Neural cell (in vitro differentiated cells): ENCODE results near the gene ANTXR1.

ENCODE experiments used
- CTCF ChIP-seq: fragments of 450-650 bp; IDR thresholded peaks from 2 replicates; pipeline ENCODE4 v1.5.1; 2014; ENCODE audit warnings: antibody characterized with exemption, mild to moderate bottlenecking, moderate library complexity; ENCODE audit not compliant: poor library complexity, severe bottlenecking
- EP300 ChIP-seq: fragments of 450-650 bp; conservative IDR thresholded peaks from 2 replicates; pipeline ENCODE4 v1.6.1; 2014; ENCODE audit warnings: antibody characterized with exemption, mild to moderate bottlenecking, moderate library complexity; ENCODE audit not compliant: poor library complexity, severe bottlenecking
- EZH2 ChIP-seq: fragments of 200-600, 300-800 bp; shearing (Covaris generic), sonication (generic); IDR thresholded peaks from 2 replicates; pipeline ENCODE4 v1.6.1; 2014; ENCODE audit warnings: antibody characterized with exemption, low read length, borderline replicate concordance, mild to moderate bottlenecking; ENCODE audit not compliant: insufficient read depth, poor library complexity, severe bottlenecking
- POLR2AphosphoS5 ChIP-seq: IDR thresholded peaks from 2 replicates; pipeline ENCODE4 v1.6.1; 2012
- RAD21 ChIP-seq: fragments of 450-650 bp; conservative IDR thresholded peaks from 2 replicates; pipeline ENCODE4 v1.6.1; 2014; ENCODE audit warnings: antibody characterized with exemption, mild to moderate bottlenecking, moderate library complexity
- REST ChIP-seq: IDR thresholded peaks from 2 replicates; pipeline ENCODE4 v1.6.1; 2012; ENCODE audit warnings: borderline replicate concordance
- TAF1 ChIP-seq: IDR thresholded peaks from 2 replicates; pipeline ENCODE4 v1.6.1; 2012; ENCODE audit warnings: low read depth

- no peak for TF ChIP-seq CTCF
- TF ChIP-seq EZH2 = no peak
- TF ChIP-seq POLR2AphosphoS5 = no peak
- no peak for TF ChIP-seq EP300
- no peak for TF ChIP-seq RAD21
- TF ChIP-seq REST = no peak
- TF ChIP-seq TAF1 = no peak
Measured at GRCh38 chr2:69208023-69208595, 195.1 kb downstream of the ANTXR1 start.
